ENCODE results near the gene CNR2.

DNA sequence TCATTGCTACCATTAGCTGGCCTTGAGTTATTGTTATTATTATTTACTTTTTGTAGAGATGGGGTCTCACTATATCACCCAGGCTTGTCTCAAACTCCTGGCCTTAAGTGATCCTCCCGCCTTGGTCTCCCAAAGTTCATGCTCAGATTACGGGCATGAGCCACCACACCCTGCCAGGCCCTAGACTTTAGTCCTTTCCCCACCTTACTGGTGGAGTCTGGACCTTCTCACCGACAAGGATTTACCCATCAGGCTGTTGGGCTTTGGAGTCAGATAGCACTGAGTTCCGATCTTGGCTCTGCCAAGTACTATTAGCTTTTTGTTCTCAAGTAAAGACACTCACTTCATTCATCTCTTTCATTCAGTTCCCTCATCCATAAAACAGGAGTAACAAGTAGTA, 17.2 kb downstream of the CNR2 start:
- TF ChIP-seq, protein P1, sequence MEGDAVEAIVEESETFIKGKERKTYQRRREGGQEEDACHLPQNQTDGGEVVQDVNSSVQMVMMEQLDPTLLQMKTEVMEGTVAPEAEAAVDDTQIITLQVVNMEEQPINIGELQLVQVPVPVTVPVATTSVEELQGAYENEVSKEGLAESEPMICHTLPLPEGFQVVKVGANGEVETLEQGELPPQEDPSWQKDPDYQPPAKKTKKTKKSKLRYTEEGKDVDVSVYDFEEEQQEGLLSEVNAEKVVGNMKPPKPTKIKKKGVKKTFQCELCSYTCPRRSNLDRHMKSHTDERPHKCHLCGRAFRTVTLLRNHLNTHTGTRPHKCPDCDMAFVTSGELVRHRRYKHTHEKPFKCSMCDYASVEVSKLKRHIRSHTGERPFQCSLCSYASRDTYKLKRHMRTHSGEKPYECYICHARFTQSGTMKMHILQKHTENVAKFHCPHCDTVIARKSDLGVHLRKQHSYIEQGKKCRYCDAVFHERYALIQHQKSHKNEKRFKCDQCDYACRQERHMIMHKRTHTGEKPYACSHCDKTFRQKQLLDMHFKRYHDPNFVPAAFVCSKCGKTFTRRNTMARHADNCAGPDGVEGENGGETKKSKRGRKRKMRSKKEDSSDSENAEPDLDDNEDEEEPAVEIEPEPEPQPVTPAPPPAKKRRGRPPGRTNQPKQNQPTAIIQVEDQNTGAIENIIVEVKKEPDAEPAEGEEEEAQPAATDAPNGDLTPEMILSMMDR (IDR thresholded peaks at IDR 0.05): no peak
- no peak for TF ChIP-seq POLR2A (IDR thresholded peaks at IDR 0.05)
